ENCODE results near the gene DIAPH2.
"Not testable (repeated sequence)": the region's sequence is repeated elsewhere in the genome, so short reads cannot be mapped to it uniquely, and the experiment has no call there.

The DIAPH2 gene

GRCh38 chrX:96684339-96685209 is at the start of gene DIAPH2:
Gene DIAPH2 (plus strand): TSS chrX:96684842.
- DNase-seq (ENCODE audit: low spot score): peak; percentile 79

DNA sequence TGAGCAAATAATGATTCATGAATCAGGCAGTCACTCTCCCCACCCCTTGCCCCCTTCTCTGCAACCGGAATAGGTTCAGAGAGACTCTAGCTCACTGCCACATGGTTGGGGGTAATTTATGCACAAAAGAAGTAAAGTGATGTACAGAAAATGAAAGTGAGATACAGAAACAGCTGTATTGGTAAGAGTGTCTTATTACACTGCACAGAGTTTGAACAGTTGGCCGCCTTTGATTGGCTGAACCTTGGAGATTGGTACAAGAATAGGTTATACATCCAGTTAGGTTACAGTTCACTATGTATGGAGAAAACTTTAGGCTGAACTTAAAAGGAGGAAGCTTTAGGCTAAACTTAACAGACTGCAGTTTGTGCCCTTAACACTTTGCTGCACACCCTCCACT is 34.6 kb upstream of the DIAPH2 start:
- no peak for DNase-seq (ENCODE audit: low spot score)

- no peak for DNase-seq (ENCODE audit: low spot score)
Observed at GRCh38 chrX:96655947-96656623, 28.6 kb upstream of the DIAPH2 start.

DNA sequence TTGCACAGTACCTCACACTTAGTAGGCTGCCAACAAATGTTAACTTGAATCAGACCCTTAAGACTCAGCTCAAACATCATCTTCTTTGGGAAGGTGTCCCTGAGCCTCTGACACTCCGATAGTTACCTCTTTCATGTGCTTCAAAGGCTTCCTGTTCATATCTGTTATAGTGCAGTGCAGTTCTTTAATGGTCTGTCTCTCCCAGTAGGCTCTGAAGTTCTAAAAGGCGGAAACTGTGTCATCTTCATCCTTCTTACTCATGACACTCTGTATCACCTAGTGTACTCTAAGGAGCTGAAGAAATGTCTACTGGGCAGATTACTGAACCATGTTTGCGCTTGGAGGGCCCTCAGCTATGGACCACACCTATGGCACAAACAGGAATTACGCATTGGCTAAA is 2.1 kb upstream of the DIAPH2 start:
- no peak for DNase-seq (ENCODE audit: low spot score)

GRCh38 chrX:96683997-96684338 is 674 bp upstream of the DIAPH2 start:
- no peak for DNase-seq (ENCODE audit: low spot score)

DNA sequence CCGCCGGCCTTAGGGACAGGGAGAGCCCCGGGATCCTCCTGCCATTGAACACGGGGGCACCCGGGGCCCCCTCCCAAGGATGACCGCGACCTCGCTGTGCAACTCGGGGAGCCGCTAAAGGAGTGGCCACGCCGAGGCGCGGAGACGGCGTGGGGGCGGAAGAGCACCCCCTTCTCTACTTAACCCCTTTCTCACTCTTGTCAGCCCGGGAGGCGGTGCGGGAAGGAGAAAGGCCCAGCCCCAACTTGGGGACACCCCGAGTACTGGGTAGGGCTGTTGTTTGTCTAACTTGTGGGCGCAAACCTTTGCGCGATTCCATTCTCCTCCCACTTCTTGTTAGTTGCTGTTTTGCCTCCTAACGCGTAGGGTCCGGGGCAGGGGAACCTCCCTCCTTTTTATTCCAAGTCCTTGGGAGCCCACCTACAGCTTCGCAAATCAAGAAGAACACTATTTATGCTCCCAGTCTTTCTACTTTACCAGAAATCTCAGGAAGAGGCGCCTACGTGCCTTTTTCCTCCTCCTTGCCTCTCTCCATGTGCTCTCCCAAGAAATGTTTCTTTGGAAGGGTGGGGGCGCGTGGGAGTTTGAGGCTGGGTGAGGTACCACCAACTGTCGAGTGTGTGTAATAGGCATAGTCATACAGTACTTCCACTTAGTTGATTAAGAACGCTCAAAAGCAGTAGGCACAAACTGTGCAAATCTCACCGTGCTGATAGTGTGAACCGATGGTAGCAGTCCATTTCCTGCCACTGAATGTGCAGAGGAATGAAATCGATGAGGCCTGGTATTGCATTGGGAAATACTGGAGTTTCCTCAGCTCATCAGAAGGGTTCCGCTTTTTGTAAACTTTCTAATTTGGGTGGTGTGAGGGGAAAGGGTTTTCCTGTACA is 813 bp downstream of the DIAPH2 start:
- peak; percentile 65 for DNase-seq (ENCODE audit: low spot score)

DNA sequence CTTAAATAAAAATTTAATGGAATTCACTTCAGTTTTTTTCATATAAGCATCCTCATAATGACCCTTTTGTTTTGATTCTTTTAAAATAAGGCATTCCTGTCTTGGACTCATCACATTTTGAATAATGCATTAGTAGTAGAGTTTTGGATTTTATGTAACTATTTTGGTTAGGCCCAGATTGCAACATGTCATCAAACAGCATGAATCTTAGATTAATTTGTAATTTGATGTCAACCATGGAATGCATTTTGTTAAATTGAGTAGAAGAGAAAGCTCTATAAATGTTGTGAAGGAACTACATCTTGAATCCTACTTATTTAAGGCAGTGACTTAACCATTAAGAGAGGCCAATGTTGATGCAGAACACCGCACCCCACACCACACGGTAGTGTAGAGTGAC is 3.1 kb downstream of the DIAPH2 start:
- no peak for DNase-seq (ENCODE audit: low spot score)

GRCh38 chrX:96688789-96689188 is 4.1 kb downstream of the DIAPH2 start:
- no peak for DNase-seq (ENCODE audit: low spot score)

- DNase-seq (ENCODE audit: low spot score): no peak
Observed at GRCh38 chrX:96689991-96690390, 5.3 kb downstream of the DIAPH2 start.

- no peak for DNase-seq (ENCODE audit: low spot score)
Observed at GRCh38 chrX:96692454-96692853, 7.8 kb downstream of the DIAPH2 start.

DNA sequence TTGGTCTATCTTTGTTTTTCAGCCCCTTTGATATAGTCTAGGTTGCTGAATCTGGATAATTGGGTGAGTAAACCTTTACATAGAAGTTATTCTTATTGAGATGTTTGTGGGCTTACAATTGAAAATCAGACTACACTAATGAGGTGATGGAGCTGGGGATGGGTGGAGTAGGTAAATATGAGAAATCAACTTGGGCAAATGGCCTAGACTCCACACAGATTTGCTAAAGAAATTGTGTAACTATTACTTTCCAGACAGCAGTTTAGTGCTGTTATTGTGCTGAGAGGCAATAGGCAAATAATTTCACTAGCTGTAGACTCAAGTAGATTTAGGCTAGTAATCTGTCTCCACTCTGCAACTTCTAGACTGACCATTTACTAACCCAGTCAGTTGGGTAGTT is 8.2 kb downstream of the DIAPH2 start:
- no peak for DNase-seq (ENCODE audit: low spot score)

DNA sequence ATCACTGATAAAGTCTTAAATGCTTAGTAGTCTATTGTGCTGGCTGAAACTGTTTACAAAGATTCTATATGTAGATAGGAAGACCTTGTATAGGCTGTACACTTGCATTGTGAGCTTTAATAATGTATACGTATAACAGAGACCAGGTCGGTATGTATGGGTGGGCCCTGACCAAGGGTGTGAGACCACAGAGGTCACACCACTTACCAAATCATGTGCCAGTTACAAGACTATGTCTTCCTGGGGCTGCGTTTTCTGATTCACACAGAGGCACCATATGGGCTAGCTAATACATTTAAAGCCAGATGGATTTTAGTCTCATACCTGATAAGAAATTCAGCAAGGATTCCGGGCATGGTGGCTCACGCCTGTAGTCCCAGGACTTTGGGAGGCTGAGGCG is 8.8 kb downstream of the DIAPH2 start:
- DNase-seq (ENCODE audit: low spot score): no peak

DNA sequence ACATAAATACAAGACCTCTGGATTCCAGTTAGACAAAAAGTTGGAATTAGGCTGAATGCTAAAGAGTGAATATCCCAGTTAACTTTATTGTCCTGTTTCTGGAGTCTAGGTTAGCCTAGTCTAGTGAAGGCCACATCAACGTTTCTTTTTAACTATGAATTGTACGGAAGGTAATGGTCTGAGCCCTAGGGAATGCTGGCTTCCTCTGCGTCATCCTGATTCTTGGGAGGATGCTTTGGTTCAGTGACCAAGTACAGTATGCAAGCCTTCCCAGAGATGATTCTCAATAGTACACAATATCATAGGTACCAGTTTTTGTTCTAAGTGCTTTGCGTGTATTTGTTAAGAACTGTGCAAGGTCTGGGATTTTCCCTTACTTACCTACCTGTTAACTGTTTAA is 11.8 kb downstream of the DIAPH2 start:
- DNase-seq (ENCODE audit: low spot score): no peak

DNA sequence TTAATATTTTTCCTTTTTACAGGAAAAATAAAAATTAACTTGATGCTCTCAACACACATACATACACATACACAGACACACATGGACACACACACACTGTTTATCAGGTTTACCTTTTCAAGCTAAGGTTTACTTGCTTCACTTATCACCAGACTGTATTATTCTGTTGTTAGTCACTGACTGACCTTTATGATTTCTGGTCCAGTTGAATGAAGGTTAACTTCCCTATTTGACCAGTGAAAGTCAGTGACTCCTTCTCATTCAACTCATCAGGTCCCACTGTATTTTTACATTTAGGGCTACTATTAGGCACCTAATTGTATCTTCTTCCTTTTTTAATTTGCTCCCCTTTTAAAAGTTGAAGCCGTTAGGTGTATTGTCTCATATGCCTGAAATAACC is 16.0 kb downstream of the DIAPH2 start:
- DNase-seq (ENCODE audit: low spot score): no peak

- no peak for DNase-seq (ENCODE audit: low spot score)
Observed at GRCh38 chrX:96703379-96703778, 18.7 kb downstream of the DIAPH2 start.

- DNase-seq (ENCODE audit: low spot score): no peak
Observed at GRCh38 chrX:96703816-96704215, 19.2 kb downstream of the DIAPH2 start.

GRCh38 chrX:96704629-96705028 is 20.0 kb downstream of the DIAPH2 start:
- DNase-seq (ENCODE audit: low spot score): no peak

GRCh38 chrX:96705905-96706304 is 21.3 kb downstream of the DIAPH2 start:
- no peak for DNase-seq (ENCODE audit: low spot score)

- no peak for DNase-seq (ENCODE audit: low spot score)
Observed at GRCh38 chrX:96707804-96708203, 23.2 kb downstream of the DIAPH2 start.

GRCh38 chrX:96710031-96710430 is 25.4 kb downstream of the DIAPH2 start:
- no peak for DNase-seq (ENCODE audit: low spot score)

- DNase-seq (ENCODE audit: low spot score): no peak
Observed at GRCh38 chrX:96713303-96713702, 28.7 kb downstream of the DIAPH2 start.

- not testable (repeated sequence) for DNase-seq (ENCODE audit: low spot score)
Observed at GRCh38 chrX:96714393-96714792, 29.8 kb downstream of the DIAPH2 start.

DNA sequence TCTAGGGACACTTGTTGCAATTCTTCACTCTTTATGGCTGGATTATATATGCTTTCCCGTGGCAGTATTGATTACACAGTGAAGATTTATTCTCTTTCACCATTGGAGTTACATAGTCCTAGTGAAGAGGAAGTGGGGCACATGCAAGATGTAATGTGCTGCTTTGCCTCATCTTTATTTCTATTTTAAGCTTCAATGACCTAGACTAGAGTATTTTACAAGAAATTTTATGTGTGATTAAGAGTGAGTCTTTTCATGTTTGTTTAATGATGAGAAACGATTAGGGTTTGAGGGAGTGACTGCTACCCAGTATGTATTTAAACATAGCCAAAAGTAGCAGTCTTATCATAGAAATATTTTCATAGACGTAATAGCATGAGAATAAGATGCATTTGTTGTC is 30.8 kb downstream of the DIAPH2 start:
- DNase-seq (ENCODE audit: low spot score): no peak

Data from left forelimb (tissue), 1 donor.